ENCODE data around the gene ELF2. TPM values are rescaled to one million over a fixed set of nuclear protein-coding genes. Genes with fewer than 3 reads are reported as not detected.

ELF2 gene
- total and polyA plus RNA-seq, 2 of the 8 experiments (the other 6 are each of a cell fraction or from before 2014, with no cell fraction given): 21.1 to 44.3 TPM

GRCh38 chr4:139152249-139152648 is 24.8 kb downstream of the ELF2 start (continued):
- TF ChIP-seq CHD7 (IDR thresholded peaks at IDR 0.05; ENCODE audit: insufficient replicate concordance, low read length) (no peak), SP4 (IDR thresholded peaks at IDR 0.05; ENCODE audit: low read length) (no peak), RXRA (IDR thresholded peaks at IDR 0.05; ENCODE audit: insufficient read depth, low read depth, low read length) (no peak)
